Mesendoderm (in vitro differentiated cells): Measurements from ENCODE around the gene ARHGAP1.

Experiments
- DNase-seq: peaks from one replicate; pipeline ENCODE4 v3.0.0; 2013
- H2AK5ac ChIP-seq: 2 replicates; pipeline ENCODE4 v1.6.1; 2013; ENCODE audit warnings: low read length, inconsistent platforms
- H2BK120ac ChIP-seq: 2 replicates; pipeline ENCODE4 v1.6.1; 2013; ENCODE audit warnings: low read depth, mild to moderate bottlenecking, low read length, moderate library complexity, mixed read lengths
- H2BK15ac ChIP-seq: replicated peaks from 2 replicates; pipeline ENCODE4 v1.6.1; 2013; ENCODE audit warnings: low read depth, mild to moderate bottlenecking, moderate library complexity
- H2BK5ac ChIP-seq: 2 replicates; pipeline ENCODE4 v1.6.1; 2013; ENCODE audit warnings: low read length, inconsistent platforms
- H3K18ac ChIP-seq: 2 replicates; pipeline ENCODE4 v1.6.1; 2013; ENCODE audit warnings: mild to moderate bottlenecking, low read length, mixed read lengths
- H3K23ac ChIP-seq: one replicate; pipeline ENCODE4 v1.6.1; 2013; ENCODE audit warnings: low read length
- H3K27ac ChIP-seq: 2 replicates; pipeline ENCODE4 v1.5.1; 2013; ENCODE audit warnings: low read depth, mild to moderate bottlenecking, inconsistent platforms, low read length, moderate library complexity
- H3K27me3 ChIP-seq: 2 replicates; pipeline ENCODE4 v1.6.1; 2013; ENCODE audit warnings: low read length, control low read depth, mild to moderate bottlenecking, inconsistent platforms; ENCODE audit not compliant: insufficient read depth, poor library complexity
- H3K36me3 ChIP-seq: 2 replicates; pipeline ENCODE4 v1.6.1; 2013; ENCODE audit warnings: low read length, inconsistent platforms; ENCODE audit not compliant: control insufficient read depth, insufficient read depth
- H3K4ac ChIP-seq: one replicate; pipeline ENCODE4 v1.6.1; 2013; ENCODE audit warnings: low read depth, mild to moderate bottlenecking, low read length, moderate library complexity
- H3K4me1 ChIP-seq: 2 replicates; pipeline ENCODE4 v1.6.1; 2013; ENCODE audit warnings: low read depth, low read length, inconsistent platforms; ENCODE audit not compliant: control insufficient read depth
- H3K4me2 ChIP-seq: 2 replicates; pipeline ENCODE4 v1.6.1; 2013; ENCODE audit warnings: low read length
- H3K4me3 ChIP-seq: 2 replicates; pipeline ENCODE4 v1.5.1; 2013; ENCODE audit warnings: mild to moderate bottlenecking, low read length
- H3K56ac ChIP-seq: one replicate; pipeline ENCODE4 v1.6.1; 2013; ENCODE audit warnings: low read length
- H3K79me1 ChIP-seq: 2 replicates; pipeline ENCODE4 v1.6.1; 2013; ENCODE audit warnings: low read length, inconsistent platforms
- H3K79me2 ChIP-seq: 2 replicates; pipeline ENCODE4 v1.6.1; 2013; ENCODE audit warnings: mild to moderate bottlenecking, low read length; ENCODE audit not compliant: control insufficient read depth, insufficient read depth
- H3K9ac ChIP-seq: 2 replicates; pipeline ENCODE4 v1.6.1; 2013; ENCODE audit warnings: low read length, inconsistent platforms
- H4K5ac ChIP-seq: one replicate; pipeline ENCODE4 v1.6.1; 2013; ENCODE audit warnings: low read length
- H4K8ac ChIP-seq: one replicate; pipeline ENCODE4 v1.6.1; 2013; ENCODE audit warnings: low read depth, mild to moderate bottlenecking, control low read depth, low read length, moderate library complexity
- WGBS: extraction: QIAGEN DNeasy Blood & Tissue Kit; methylation state at CpG from one replicate; pipeline ENCODE4 v1.1.7; 2013; ENCODE audit warnings: low lambda C conversion rate, missing lambda C conversion rate; ENCODE audit not compliant: insufficient coverage; ENCODE audit errors: extremely low coverage; 5-methylcytosine and 5-hydroxymethylcytosine counted together

The ARHGAP1 gene

GRCh38 chr11:46743043-46743442, 42.6 kb upstream of the ARHGAP1 start:
- peaks cover 22% of the 10 kb centered on the region for H3K36me3 ChIP-seq
- no peak overlapping the region for H3K23ac ChIP-seq
- no peak overlapping the region for H3K56ac ChIP-seq

DNA sequence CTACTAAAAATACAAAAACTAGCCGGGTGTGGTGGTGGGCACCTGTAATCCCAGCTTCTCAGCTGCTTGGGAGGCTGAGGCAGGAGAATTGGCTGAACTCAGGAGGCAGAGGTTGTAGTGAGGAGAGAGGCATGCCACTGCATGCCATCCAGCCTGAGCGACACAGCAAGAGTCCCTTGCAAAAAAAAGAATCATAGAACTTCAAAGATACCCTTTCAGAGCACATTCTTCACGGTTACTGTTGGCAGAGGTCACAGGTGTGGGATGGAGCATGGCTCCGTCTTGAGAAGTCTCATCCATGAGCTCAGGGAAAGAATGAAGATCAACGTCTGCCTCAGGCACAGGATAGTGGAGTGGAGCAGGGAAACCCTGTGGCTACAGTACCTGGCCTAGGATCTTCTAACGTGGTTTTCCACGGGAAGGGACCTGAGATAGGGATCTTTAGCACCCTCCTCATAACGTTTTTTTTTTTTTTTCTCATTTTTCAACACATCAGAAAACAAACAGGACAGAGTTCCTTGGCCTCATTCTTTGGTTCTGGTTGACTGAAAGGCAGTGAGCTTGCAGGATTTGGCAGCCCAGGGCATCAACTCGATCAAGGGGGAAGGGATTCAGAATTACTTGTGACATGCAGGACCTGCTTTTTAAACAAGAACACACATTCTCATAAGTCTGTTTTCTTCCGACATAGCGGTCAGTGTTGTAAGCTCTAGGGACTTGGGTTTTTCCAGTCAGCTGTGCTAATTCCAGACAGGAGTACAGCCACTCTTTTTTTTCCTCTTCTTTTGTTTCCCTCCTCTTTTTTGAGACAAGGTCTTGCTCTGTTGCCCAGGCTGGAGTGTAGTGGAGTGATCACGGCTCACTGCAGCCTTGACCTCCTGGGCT, 41.4 kb upstream of the ARHGAP1 start:
- Histone ChIP-seq H2AK5ac (no peak overlapping the region), H3K56ac (no peak overlapping the region), H4K5ac (no peak overlapping the region), H3K4me3 (no peak overlapping the region), H3K4ac (no peak overlapping the region), H3K23ac (no peak overlapping the region), H3K27me3 (no peaks in the 10 kb centered on the region), H2BK5ac (no peak overlapping the region), H3K18ac (no peak overlapping the region), H2BK120ac (no peak overlapping the region), H3K4me2 (no peak overlapping the region), H3K79me1 (no peaks in the 10 kb centered on the region), H3K27ac (no peak overlapping the region), H3K36me3 (peaks cover 22% of the 10 kb centered on the region), H2BK15ac (no peak overlapping the region), H3K9ac (no peak overlapping the region), H3K4me1 (no peaks in the 10 kb centered on the region), H3K79me2 (no peaks in the 10 kb centered on the region), H4K8ac (no peak overlapping the region)
- DNase-seq, result no peak
- no CpG with 5 or more reads among the region's 12 CpGs for WGBS

More at GRCh38 chr11:46743043-46743442, 42.6 kb upstream of the ARHGAP1 start:
- H2BK15ac ChIP-seq, result no peak overlapping the region
- no peak for DNase-seq
- H3K4ac ChIP-seq, result no peak overlapping the region
- H3K18ac ChIP-seq, result no peak overlapping the region
- no peaks in the 10 kb centered on the region for H3K79me1 ChIP-seq
- H3K9ac ChIP-seq, result no peak overlapping the region
- no peaks in the 10 kb centered on the region for H3K27me3 ChIP-seq
- no CpG with 5 or more reads among the region's 2 CpGs for WGBS
- H3K79me2 ChIP-seq, result no peaks in the 10 kb centered on the region
- no peak overlapping the region for H4K8ac ChIP-seq
- no peaks in the 10 kb centered on the region for H3K4me1 ChIP-seq
- no peak overlapping the region for H2AK5ac ChIP-seq
- H2BK120ac ChIP-seq, result no peak overlapping the region
- H4K5ac ChIP-seq, result no peak overlapping the region
- no peak overlapping the region for H2BK5ac ChIP-seq
- H3K4me3 ChIP-seq, result no peak overlapping the region
- no peak overlapping the region for H3K27ac ChIP-seq
- H3K4me2 ChIP-seq, result no peak overlapping the region

GRCh38 chr11:46738887-46739286, 38.5 kb upstream of the ARHGAP1 start:
- Histone ChIP-seq H3K4ac (no peak overlapping the region), H3K23ac (no peak overlapping the region), H3K79me2 (no peaks in the 10 kb centered on the region), H4K5ac (no peak overlapping the region), H3K36me3 (peaks cover 14% of the 10 kb centered on the region), H2AK5ac (no peak overlapping the region), H3K79me1 (no peaks in the 10 kb centered on the region), H3K4me3 (no peak overlapping the region), H2BK120ac (no peak overlapping the region), H3K4me1 (no peaks in the 10 kb centered on the region), H3K18ac (no peak overlapping the region), H4K8ac (no peak overlapping the region), H3K9ac (no peak overlapping the region), H3K56ac (no peak overlapping the region), H3K27me3 (no peaks in the 10 kb centered on the region), H2BK15ac (no peak overlapping the region), H2BK5ac (no peak overlapping the region), H3K4me2 (no peak overlapping the region), H3K27ac (no peak overlapping the region)
- no CpG with 5 or more reads among the region's 6 CpGs for WGBS
- DNase-seq, result no peak

GRCh38 chr11:46737699-46738098, 37.3 kb upstream of the ARHGAP1 start:
- no CpG with 5 or more reads among the region's 11 CpGs for WGBS
- no peak overlapping the region for H2AK5ac ChIP-seq

GRCh38 chr11:46736615-46737014, 36.2 kb upstream of the ARHGAP1 start:
- Histone ChIP-seq H3K79me1 (no peaks in the 10 kb centered on the region), H3K4ac (no peak overlapping the region), H2AK5ac (no peak overlapping the region), H3K23ac (no peak overlapping the region), H4K8ac (no peak overlapping the region), H3K27ac (no peak overlapping the region), H3K4me1 (no peaks in the 10 kb centered on the region), H3K9ac (no peak overlapping the region), H2BK5ac (no peak overlapping the region), H3K79me2 (no peaks in the 10 kb centered on the region), H3K27me3 (no peaks in the 10 kb centered on the region), H4K5ac (no peak overlapping the region), H3K56ac (no peak overlapping the region), H3K4me3 (no peak overlapping the region), H3K18ac (no peak overlapping the region), H3K36me3 (peaks cover 3% of the 10 kb centered on the region), H2BK120ac (no peak overlapping the region), H2BK15ac (no peak overlapping the region), H3K4me2 (no peak overlapping the region)
- no CpG with 5 or more reads among the region's 5 CpGs for WGBS
- no peak for DNase-seq

More at GRCh38 chr11:46737699-46738098, 37.3 kb upstream of the ARHGAP1 start:
- H4K8ac ChIP-seq, result no peak overlapping the region
- no peak overlapping the region for H3K18ac ChIP-seq
- no peak overlapping the region for H3K23ac ChIP-seq
- no peaks in the 10 kb centered on the region for H3K79me1 ChIP-seq
- H4K5ac ChIP-seq, result no peak overlapping the region
- no peak overlapping the region for H2BK15ac ChIP-seq
- H3K9ac ChIP-seq, result no peak overlapping the region
- no peak overlapping the region for H3K4me2 ChIP-seq
- H3K4ac ChIP-seq, result no peak overlapping the region
- no peak overlapping the region for H2BK5ac ChIP-seq
- H3K36me3 ChIP-seq, result peaks cover 8% of the 10 kb centered on the region
- no peak overlapping the region for H3K4me3 ChIP-seq
- no peak overlapping the region for H3K56ac ChIP-seq
- H3K4me1 ChIP-seq, result no peaks in the 10 kb centered on the region
- no peaks in the 10 kb centered on the region for H3K79me2 ChIP-seq
- no peak overlapping the region for H2BK120ac ChIP-seq
- H3K27me3 ChIP-seq, result no peaks in the 10 kb centered on the region
- DNase-seq, result no peak
- H3K27ac ChIP-seq, result no peak overlapping the region
